Tongue (tissue), 3 donors: ENCODE results near the gene A1BG. TPM values are rescaled to one million over a fixed set of nuclear protein-coding genes. Genes with fewer than 3 reads are reported as not detected.

Experiments
- DNase-seq: peaks from one replicate; pipeline ENCODE4 v3.0.0-alpha.2; 2015
- small RNA-seq: library from RNA; depleted of rRNA; stranded (forward); fragments of <200 nt; gene quantifications from one replicate; pipeline ENCODE3, GENCODE V24; 2014; ENCODE audit warnings: low replicate concordance
- total RNA-seq: library from RNA; depleted of rRNA; stranded (reverse); fragments of >200 nt; gene quantifications from one replicate; pipeline ENCODE4 v1.2.3, GENCODE V29; 2014

The A1BG gene
- total RNA-seq, 1 donor from 2014 or later: 5.7 TPM

DNA sequence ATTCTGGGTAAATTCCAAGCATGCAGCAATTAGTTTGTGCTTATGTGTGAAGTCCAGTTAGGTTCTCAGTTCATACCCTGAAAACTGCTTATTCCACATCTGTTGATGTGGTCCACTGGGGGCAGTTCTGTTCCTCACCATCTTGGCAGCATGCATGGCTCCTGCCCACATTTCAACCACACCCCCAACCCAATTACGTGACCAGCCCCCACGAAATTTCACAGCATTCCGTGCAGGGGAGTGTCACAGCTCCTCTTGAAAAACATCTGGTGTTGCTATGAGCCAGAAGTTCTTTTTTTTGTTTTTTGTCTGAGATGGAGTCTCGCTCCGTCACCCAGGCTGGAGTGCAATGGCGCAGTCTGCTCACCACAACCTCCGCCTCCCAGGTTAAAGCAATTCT lies 57.2 kb downstream of the A1BG start:
- peak; percentile 28 for DNase-seq

Small RNA genes lying within 50 kb of the gene (small RNA-seq; reads per million reads assigned to genes)
- gene MIR4754: not detected
- gene MIR6806: 0.08 reads per million
- gene RNA5SP473: 0.11 reads per million

Other genes with a start within 250 kb of the A1BG start
- gene ZNF329, start 202.7 kb downstream of the A1BG start, total RNA-seq: 20.9 TPM
- gene ZNF274, start 170.4 kb downstream of the A1BG start, total RNA-seq: 16.5 TPM
- gene ZNF544, start 124.6 kb downstream of the A1BG start, total RNA-seq: 34.2 TPM
- gene ZNF8, start 74.5 kb downstream of the A1BG start, total RNA-seq: 9.5 TPM
- gene ERVK3-1, start 48.1 kb downstream of the A1BG start, total RNA-seq: 37.8 TPM
- 2.5 TPM for gene ZSCAN22, start 26.5 kb downstream of the A1BG start, total RNA-seq
- gene ZNF497, start 9.3 kb upstream of the A1BG start, total RNA-seq: 4.9 TPM
- gene ZNF837, start 27.5 kb upstream of the A1BG start, total RNA-seq: 1.5 TPM
- 1,593 TPM for gene RPS5, start 33.8 kb upstream of the A1BG start, total RNA-seq
- not detected for gene RNF225, start 42.2 kb upstream of the A1BG start, total RNA-seq
- gene ZNF584, start 55.2 kb upstream of the A1BG start, total RNA-seq: 11.0 TPM
- gene ZNF132, start 86.7 kb upstream of the A1BG start, total RNA-seq: 7.0 TPM
- 5.9 TPM for gene ZNF324B, start 98.1 kb upstream of the A1BG start, total RNA-seq
- 16.5 TPM for gene ZNF324, start 113.6 kb upstream of the A1BG start, total RNA-seq
- gene ZNF446, start 122.9 kb upstream of the A1BG start, total RNA-seq: 8.9 TPM
- 1.3 TPM for gene SLC27A5, start 158.5 kb upstream of the A1BG start, total RNA-seq
- 3.7 TPM for gene ZBTB45, start 166.3 kb upstream of the A1BG start, total RNA-seq
- gene TRIM28, start 190.6 kb upstream of the A1BG start, total RNA-seq: 251 TPM
- 49.4 TPM for gene CHMP2A, start 201.6 kb upstream of the A1BG start, total RNA-seq
- 37.5 TPM for gene UBE2M, start 205.1 kb upstream of the A1BG start, total RNA-seq
- 21.6 TPM for gene MZF1, start 219.8 kb upstream of the A1BG start, total RNA-seq